Spleen (tissue), 11 donors: Measurements from ENCODE around the gene SEMA4G. TPM values are rescaled to one million over a fixed set of nuclear protein-coding genes. Genes with fewer than 3 reads are reported as not detected.
A peak's percentile ranks its signal among the peaks of the same experiment; 100 is the strongest.

Source experiments
- DNase-seq: peaks from one replicate; pipeline ENCODE4 v3.0.0-alpha.2; 2020
- H3K27ac ChIP-seq, 8 donors: fragments of 200-600 bp; sonication (generic) in 7 of 8; 1 replicate in 4 of 8; 2 replicates in 4 of 8; pipeline versions ENCODE4 v1.5.0 to v1.8.0; 2016 to 2021; ENCODE audit warnings: inconsistent platforms in 4 of 8, mild to moderate bottlenecking in 4 of 8, moderate library complexity in 1 of 8
- H3K27me3 ChIP-seq, 7 donors: fragments of 200-600 bp; sonication (generic) in 6 of 7; replicated peaks in 1 of 7; 1 replicate in 4 of 7; 2 replicates in 3 of 7; pipeline versions ENCODE4 v1.5.0 to v1.8.0; 2016 to 2021; ENCODE audit warnings: inconsistent platforms in 3 of 7, mild to moderate bottlenecking in 1 of 7
- H3K36me3 ChIP-seq, 6 donors: fragments of 200-600 bp; sonication (generic) in 5 of 6; 1 replicate in 4 of 6; 2 replicates in 2 of 6; pipeline versions ENCODE4 v1.5.0 to v1.8.0; 2016 to 2021; ENCODE audit warnings: inconsistent platforms in 2 of 6
- H3K4me1 ChIP-seq, 6 donors: fragments of 200-600 bp; sonication (generic) in 5 of 6; 1 replicate in 3 of 6; 2 replicates in 3 of 6; pipeline versions ENCODE4 v1.5.0 to v1.8.0; 2016 to 2021; ENCODE audit warnings: inconsistent platforms in 3 of 6
- H3K4me3 ChIP-seq, 8 donors: fragments of 200-600 bp; sonication (generic) in 7 of 8; 1 replicate in 4 of 8; 2 replicates in 4 of 8; pipeline versions ENCODE4 v1.5.0 to v1.8.0; 2016 to 2021; ENCODE audit warnings: inconsistent platforms in 4 of 8, mild to moderate bottlenecking in 4 of 8, moderate library complexity in 2 of 8
- H3K9me3 ChIP-seq, 8 donors: fragments of 200-600 bp; sonication (generic) in 7 of 8; 1 replicate in 4 of 8; 2 replicates in 4 of 8; pipeline versions ENCODE4 v1.5.0 to v1.8.0; 2016 to 2021; ENCODE audit warnings: inconsistent platforms in 4 of 8
- CTCF ChIP-seq, 11 experiments: fragments of 200-600 bp in 7 of 11; fragments of 450-650 bp in 4 of 11; sonication (generic) in 4 of 11; IDR thresholded peaks in 8 of 11; conservative IDR thresholded peaks in 3 of 11; 1 replicate in 7 of 11; 2 replicates in 4 of 11; pipeline versions ENCODE4 v1.4.0 to v1.8.0; 2016 to 2021; ENCODE audit warnings: antibody characterized with exemption in 11 of 11, inconsistent platforms in 4 of 11, mild to moderate bottlenecking in 1 of 11
- POLR2A ChIP-seq, 3 donors: fragments of 450-650 bp; IDR thresholded peaks; one replicate each; pipeline ENCODE4 v1.5.1; 2017; ENCODE audit warnings: antibody characterized with exemption in 3 of 3, mild to moderate bottlenecking in 1 of 3
- POLR2AphosphoS5 ChIP-seq, 3 donors: sonication (generic); formaldehyde crosslinking; IDR thresholded peaks; one replicate each; pipeline ENCODE4 v1.5.1; 2017; ENCODE audit warnings: antibody characterized with exemption in 3 of 3
- WGBS, 5 donors: extraction: QIAGEN DNeasy Blood & Tissue Kit in 3 of 5; methylation state at CpG; one replicate each; pipeline versions ENCODE4 v1.1.5 to v1.1.7; 2013 to 2018; 5-methylcytosine and 5-hydroxymethylcytosine counted together
- intact Hi-C: fragments of 100-400 bp; cut with DNase I; formaldehyde crosslinking; loops from one replicate; pipeline ENCODE4 v1.15.0; 2023; ENCODE audit warnings: low total_unique reads
- polyA plus RNA-seq, 3 donors: library from polyadenylated mRNA; stranded (reverse); fragments of 200-250 nt; gene quantifications; one replicate each; pipeline ENCODE4 v1.2.1, GENCODE V29; 2013
- total RNA-seq, 7 donors: library from RNA; depleted of rRNA in 3 of 7; stranded (reverse); fragments of >200 nt in 3 of 7; fragmentation: NEBNext Ultra II Directional in 4 of 7; extraction: Animal tissue kit (Norgen Biotek cat#: 25700) in 4 of 7; gene quantifications; one replicate each; pipeline versions ENCODE4 v1.1.0 to v1.2.1, GENCODE V29; 2016 to 2021
- donor health status: healthy with polysubstance abuse.
- donor health status: DM: no; HTN: no; CAD: no; lungs with moderate emphysema.
- donor health status: DM: no; HTN: no; CAD: no.
- donor health status: Bipolar disorder and iron deficiency.
- donor health status: healthy.
- donor health status: DM: no; HTN: no; CAD: no.
- donor health status: DM: yes; HTN: yes; CAD: no.

SEMA4G gene
- total and polyA plus RNA-seq, 10 donors = 0.46 to 2.8 (median 0.95) TPM

- no peaks in the 10 kb centered on the region for H3K9me3 ChIP-seq
- H3K27ac ChIP-seq = no peak overlapping the region
- intact Hi-C loops = no loop called here
- H3K4me1 ChIP-seq = peaks cover 6 to 26% (median 16%) of the 10 kb centered on the region in 6 donors
- H3K4me3 ChIP-seq = no peak overlapping the region
- WGBS, 5 donors = 77 to 91% (median 87%) methylated on average over 2 of the region's 2 CpGs
- DNase-seq = no peak
- TF ChIP-seq POLR2A (IDR thresholded peaks at IDR 0.05) = no peak
- peaks cover 0 to 16% (median 0%) of the 10 kb centered on the region in 7 donors for H3K27me3 ChIP-seq
- peaks cover 0 to 53% (median 27%) of the 10 kb centered on the region in 6 donors for H3K36me3 ChIP-seq
Measured at GRCh38 chr10:100966887-100967286, 2.4 kb upstream of the SEMA4G start.

DNA sequence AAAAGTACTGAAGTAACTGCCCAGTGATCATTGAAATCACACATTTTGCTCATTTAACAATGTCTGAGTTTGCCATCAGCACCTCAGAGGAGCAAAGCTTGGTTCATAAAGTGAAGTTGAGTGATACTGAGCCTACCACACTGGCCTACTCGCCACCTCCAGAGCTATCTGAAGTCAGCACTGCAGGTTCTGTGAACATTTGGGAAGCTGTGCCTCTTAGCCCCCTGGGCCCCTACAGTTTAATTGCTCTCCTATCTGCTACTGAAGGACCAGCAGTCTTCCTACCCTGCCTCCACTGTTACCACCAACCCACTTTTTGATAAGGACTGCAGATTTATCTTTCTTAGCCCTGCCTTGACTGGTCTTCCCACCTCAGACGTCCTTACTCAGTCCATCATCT lies 2.0 kb upstream of the SEMA4G start:
- DNase-seq = no peak
- Histone ChIP-seq H3K4me1 (peaks cover 6 to 26% (median 16%) of the 10 kb centered on the region in 6 donors), H3K27me3 (peaks cover 0 to 16% (median 0%) of the 10 kb centered on the region in 7 donors), H3K36me3 (peaks cover 0 to 49% (median 23%) of the 10 kb centered on the region in 6 donors), H3K4me3 (no peak overlapping the region), H3K9me3 (no peaks in the 10 kb centered on the region), H3K27ac (no peak overlapping the region)
- 71 to 94% (median 89%) methylated on average over 2 of the region's 2 CpGs for WGBS, 5 donors
- TF ChIP-seq POLR2AphosphoS5 (IDR thresholded peaks at IDR 0.05) = no peak
- intact Hi-C loops = no loop called here

- no peak for TF ChIP-seq POLR2AphosphoS5 (IDR thresholded peaks at IDR 0.05)
- no peak for DNase-seq
- intact Hi-C loops = no loop called here
- Histone ChIP-seq H3K9me3 (no peaks in the 10 kb centered on the region), H3K4me1 (peaks cover 6 to 26% (median 16%) of the 10 kb centered on the region in 6 donors), H3K27me3 (peaks cover 0 to 16% (median 0%) of the 10 kb centered on the region in 7 donors), H3K36me3 (peaks cover 0 to 40% (median 16%) of the 10 kb centered on the region in 6 donors), H3K4me3 (no peak overlapping the region), H3K27ac (no peak overlapping the region)
- WGBS, 5 donors = 81 to 92% (median 89%) methylated on average over 2 of the region's 2 CpGs
Measured at GRCh38 chr10:100968062-100968736, 1.1 kb upstream of the SEMA4G start.

- peaks cover 0 to 34% (median 12%) of the 10 kb centered on the region in 6 donors for H3K36me3 ChIP-seq
- peak overlapping the region; percentile 33 to 77 (median 46) for H3K4me3 ChIP-seq
- no peaks in the 10 kb centered on the region for H3K9me3 ChIP-seq
- H3K4me1 ChIP-seq = peaks cover 6 to 26% (median 16%) of the 10 kb centered on the region in 6 donors
- no peak for DNase-seq
- 23 to 45% (median 35%) methylated on average over 9 of the region's 9 CpGs for WGBS, 5 donors
- H3K27ac ChIP-seq = no peak overlapping the region
- H3K27me3 ChIP-seq = peaks cover 0 to 16% (median 0%) of the 10 kb centered on the region in 7 donors
- intact Hi-C loops = no loop called here
- peak in 1 of 11 experiments; percentile 27 for TF ChIP-seq CTCF (IDR thresholded peaks at IDR 0.05 in 8 of 11, conservative IDR thresholded peaks at IDR 0.05 in 3 of 11)
- TF ChIP-seq POLR2AphosphoS5 (IDR thresholded peaks at IDR 0.05) = no peak
- no peak for TF ChIP-seq POLR2A (IDR thresholded peaks at IDR 0.05)
Measured at GRCh38 chr10:100968863-100969186, 479 bp upstream of the SEMA4G start.

- peaks cover 0 to 16% (median 0%) of the 10 kb centered on the region in 7 donors for H3K27me3 ChIP-seq
- peaks cover 6 to 26% (median 16%) of the 10 kb centered on the region in 6 donors for H3K4me1 ChIP-seq
- peak overlapping the region in 6 of 8 donors; percentile 39 to 77 (median 47) for H3K4me3 ChIP-seq
- intact Hi-C loops = no loop called here
- TF ChIP-seq POLR2AphosphoS5 (IDR thresholded peaks at IDR 0.05) (no peak), POLR2A (IDR thresholded peaks at IDR 0.05) (no peak), CTCF (IDR thresholded peaks at IDR 0.05 in 8 of 11, conservative IDR thresholded peaks at IDR 0.05 in 3 of 11) (no peak)
- H3K27ac ChIP-seq = no peak overlapping the region
- peaks cover 0 to 19% (median 7%) of the 10 kb centered on the region in 6 donors for H3K36me3 ChIP-seq
- 32 to 43% (median 41%) methylated on average over 11 to 13 of the region's 13 CpGs for WGBS, 5 donors
- DNase-seq = peak; percentile 55
- H3K9me3 ChIP-seq = no peaks in the 10 kb centered on the region
Measured at GRCh38 chr10:100970076-100970913, 991 bp downstream of the SEMA4G start.
